KOPT-K1 (cell line): ENCODE measurements around the gene MRPL48.
"Not testable (repeated sequence)": the region's sequence is repeated elsewhere in the genome, so short reads cannot be mapped to it uniquely, and the experiment has no call there.

Source experiments
- H3K27ac ChIP-seq: fragments of 200-600 bp; sonication (generic); 2 replicates; pipeline ENCODE4 v1.5.1; 2016; ENCODE audit warnings: antibody characterized with exemption, mild to moderate bottlenecking, low read depth, low read length; ENCODE audit not compliant: poor library complexity, severe bottlenecking
- H3K36me3 ChIP-seq: fragments of 200-600 bp; sonication (generic); 2 replicates; pipeline ENCODE4 v1.5.1; 2017; ENCODE audit warnings: antibody characterized with exemption, mild to moderate bottlenecking, low read length, moderate library complexity; ENCODE audit not compliant: insufficient read depth
- H3K9me3 ChIP-seq: fragments of 200-600 bp; sonication (generic); 2 replicates; pipeline ENCODE4 v1.5.1; 2017; ENCODE audit warnings: antibody characterized with exemption, low read length, mild to moderate bottlenecking; ENCODE audit not compliant: insufficient read depth, poor library complexity, severe bottlenecking

Gene MRPL48

DNA sequence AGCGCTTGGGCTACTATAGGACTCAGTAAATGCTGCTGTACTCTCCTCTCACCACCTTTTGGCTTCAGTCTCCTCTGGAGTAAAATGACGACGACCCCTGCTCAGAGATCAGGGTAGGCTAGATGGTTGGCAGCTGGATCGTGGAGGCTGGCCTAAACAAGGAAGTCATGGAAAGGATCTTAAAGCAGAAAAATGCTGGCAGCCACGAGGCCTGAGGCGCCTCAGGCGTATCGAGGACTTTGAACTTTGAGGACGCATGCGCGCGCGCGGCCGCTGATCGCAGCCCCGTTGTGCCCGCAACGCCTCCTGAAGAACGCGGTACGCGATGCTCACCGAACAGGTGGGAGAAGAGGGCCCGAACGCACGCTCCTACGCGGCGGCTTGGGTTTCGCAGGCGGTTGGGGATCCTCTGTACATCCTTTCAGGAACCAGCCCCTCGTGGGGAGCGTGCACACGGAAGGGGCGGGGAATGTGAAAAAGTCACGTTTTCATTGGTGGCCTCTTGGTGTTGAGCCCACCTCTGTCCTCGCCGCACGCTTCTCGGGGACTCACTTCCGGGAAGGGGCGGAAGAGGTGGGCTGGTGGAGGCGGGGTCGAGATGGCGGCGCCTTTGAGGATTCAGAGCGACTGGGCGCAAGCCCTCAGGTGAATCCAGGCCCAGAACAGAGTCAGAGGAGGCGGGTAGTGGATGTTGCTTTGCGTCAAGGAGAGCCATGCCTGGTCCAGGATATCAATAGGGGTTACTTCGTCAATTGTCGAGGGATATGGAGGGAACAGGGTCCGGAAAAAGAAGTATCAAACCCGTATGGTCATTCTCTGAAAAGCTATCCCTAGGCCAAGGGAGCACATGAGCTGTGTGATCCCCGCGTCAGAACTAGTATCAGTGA is 89.0 kb downstream of the MRPL48 start, which contains the start of the genes COA4 and PAAF1:
COA4 (minus strand) TSS at position 423 of the 887 bp plus-strand sequence. CDS start 3,468 bp downstream, outside the sequence.
PAAF1 (plus strand) TSS at position 576 of the 887 bp plus-strand sequence; CDS start at position 599, 23 bp downstream.
- Histone ChIP-seq H3K27ac (peak within 1 kb of the TSS; percentile 76), H3K36me3 (peaks cover 37% of the 10 kb centered on the region), H3K9me3 (no peaks in the 10 kb centered on the region)

DNA sequence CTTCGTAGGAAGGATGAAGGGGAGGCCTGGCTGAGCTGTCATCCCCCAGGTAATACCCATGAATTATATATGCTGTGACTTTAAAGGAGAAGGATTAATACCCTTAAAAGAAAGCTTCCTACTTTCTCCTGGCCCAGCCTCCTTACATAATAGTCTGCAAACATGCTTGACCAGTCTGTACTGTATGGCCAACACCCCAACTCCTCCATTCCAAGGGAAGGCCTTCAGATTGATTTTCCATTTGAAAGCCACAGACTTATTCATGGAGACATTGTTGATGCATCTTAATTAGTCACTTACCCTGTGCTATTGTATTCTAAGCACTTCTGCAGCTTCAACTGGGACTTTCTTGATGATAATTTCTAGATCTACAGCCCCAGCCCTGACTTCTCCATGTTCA is 91.1 kb downstream of the MRPL48 start:
- H3K9me3 ChIP-seq, result no peaks in the 10 kb centered on the region
- no peak overlapping the region for H3K27ac ChIP-seq
- H3K36me3 ChIP-seq, result peaks cover 22% of the 10 kb centered on the region

DNA sequence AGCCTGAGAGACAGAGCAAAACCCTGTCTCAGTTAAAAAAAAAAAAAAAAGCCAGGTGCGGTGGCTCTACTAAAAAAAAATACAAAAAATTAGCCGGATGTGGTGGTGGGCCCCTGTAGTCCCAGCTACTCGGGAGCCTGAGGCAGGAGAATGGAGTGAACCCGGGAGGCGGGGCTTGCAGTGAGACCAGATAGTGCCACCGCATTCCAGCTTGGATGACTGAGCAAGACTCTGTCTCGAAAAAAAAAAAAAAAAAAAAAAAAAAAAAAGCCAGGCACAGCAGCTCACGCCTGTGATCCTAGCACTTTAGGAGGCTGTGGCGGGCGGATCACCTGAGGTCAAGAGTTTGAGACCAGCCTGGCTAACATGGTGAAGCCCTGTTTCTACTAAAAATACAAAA is 92.8 kb downstream of the MRPL48 start:
- not testable (repeated sequence) for H3K36me3 ChIP-seq, H3K9me3 ChIP-seq, H3K27ac ChIP-seq

DNA sequence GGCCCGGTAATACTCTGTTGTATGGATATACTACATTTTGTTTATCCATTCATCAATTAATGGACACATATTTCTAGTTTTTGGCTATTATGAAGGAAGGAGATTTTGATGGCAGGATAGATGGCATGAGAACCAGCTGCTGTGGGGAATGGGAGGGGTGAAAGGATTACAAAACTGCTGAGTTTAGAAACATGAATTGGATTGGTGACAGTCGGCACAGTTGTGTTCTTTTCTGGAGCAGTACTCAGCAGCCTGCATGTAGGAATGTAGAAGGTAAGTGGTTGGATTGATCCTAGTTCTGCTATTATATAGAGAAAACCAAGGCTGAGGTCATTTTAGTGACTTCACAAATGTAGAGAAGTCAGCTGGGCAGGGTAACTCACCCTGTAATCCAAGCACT is 96.2 kb downstream of the MRPL48 start:
- H3K9me3 ChIP-seq, result no peaks in the 10 kb centered on the region
- H3K36me3 ChIP-seq, result peaks cover 22% of the 10 kb centered on the region
- no peak overlapping the region for H3K27ac ChIP-seq

DNA sequence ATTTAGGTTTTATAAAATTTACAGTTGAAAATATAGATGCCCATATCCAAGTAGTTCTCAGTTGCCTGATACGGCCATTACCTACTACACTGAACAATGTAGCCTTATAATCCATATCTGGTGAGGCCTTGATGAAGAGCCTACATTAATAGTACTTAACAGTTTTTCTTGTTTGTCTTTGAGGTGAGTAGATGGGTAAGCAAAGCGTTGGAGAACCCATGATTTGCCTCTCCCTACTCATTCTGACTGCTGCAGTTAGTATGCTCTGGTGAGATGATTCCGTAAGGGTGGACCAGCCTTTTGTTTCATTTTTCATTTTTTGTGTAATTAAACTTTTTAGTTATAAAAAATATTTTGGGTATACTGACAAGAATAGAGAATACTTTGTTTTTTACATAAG is 100.6 kb downstream of the MRPL48 start:
- peaks cover 47% of the 10 kb centered on the region for H3K36me3 ChIP-seq

DNA sequence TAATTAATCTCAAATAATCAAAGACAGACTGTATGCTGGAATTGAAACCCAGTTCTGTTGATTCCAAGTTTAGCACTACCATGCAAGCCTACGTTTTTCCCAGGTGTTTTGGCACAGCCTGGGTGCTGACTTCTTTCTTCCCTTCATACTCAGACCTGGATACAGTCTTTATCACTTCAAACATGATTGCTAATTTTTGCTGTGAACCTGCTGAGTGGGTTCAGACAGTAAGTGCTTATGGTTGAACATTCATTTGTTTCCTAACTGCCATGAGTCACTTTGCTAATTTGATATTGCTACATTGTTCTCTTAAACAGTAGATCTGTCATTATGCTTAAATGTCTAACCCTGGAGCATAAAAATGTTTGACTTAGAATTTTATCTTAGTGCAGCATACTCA is 101.3 kb downstream of the MRPL48 start:
- Histone ChIP-seq H3K36me3 (peaks cover 42% of the 10 kb centered on the region), H3K27ac (no peak overlapping the region), H3K9me3 (no peaks in the 10 kb centered on the region)

More for the DNA sequence above, 100.6 kb downstream of the MRPL48 start:
- Histone ChIP-seq H3K27ac (no peak overlapping the region), H3K9me3 (no peaks in the 10 kb centered on the region)

DNA sequence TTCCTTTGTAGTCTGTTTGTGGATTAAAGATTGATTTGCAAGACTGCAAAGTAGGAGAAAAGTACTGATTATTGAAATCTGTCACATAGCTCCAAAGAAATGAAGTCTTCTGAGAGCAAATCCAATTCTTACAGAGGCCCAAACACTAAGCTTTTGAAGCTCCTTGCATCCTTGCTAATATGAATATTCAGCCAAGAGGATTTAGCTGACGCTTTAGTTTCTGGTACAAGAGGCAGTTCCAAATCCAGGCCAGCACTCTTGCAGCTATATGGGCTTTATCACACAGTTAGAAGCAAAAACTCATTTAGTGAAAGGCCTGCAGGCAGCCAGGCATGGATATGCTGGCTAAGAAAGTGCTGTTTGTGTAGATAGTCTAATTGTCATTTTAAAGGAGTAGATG is 101.9 kb downstream of the MRPL48 start:
- Histone ChIP-seq H3K9me3 (no peaks in the 10 kb centered on the region), H3K36me3 (peaks cover 44% of the 10 kb centered on the region), H3K27ac (no peak overlapping the region)

DNA sequence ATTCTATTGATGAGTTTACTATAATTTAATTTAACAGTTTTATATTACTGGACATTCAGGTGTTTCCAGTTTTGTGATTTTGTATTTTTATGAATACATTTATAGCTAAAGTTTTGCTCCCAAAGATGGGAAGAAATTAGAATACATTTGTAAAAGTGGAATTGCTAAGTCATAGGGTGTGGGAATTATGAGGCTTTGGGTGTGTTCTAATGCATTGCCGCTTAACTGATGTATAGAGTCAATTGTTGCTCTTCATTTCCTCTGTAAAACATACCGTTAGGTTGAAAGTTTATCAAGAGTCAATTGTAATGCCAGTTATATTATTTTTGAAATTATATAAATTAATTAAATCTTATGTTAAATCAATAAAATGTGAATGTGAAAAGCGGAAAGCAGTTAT is 105.4 kb downstream of the MRPL48 start:
- no peak overlapping the region for H3K27ac ChIP-seq
- no peaks in the 10 kb centered on the region for H3K9me3 ChIP-seq
- H3K36me3 ChIP-seq, result peaks cover 34% of the 10 kb centered on the region

DNA sequence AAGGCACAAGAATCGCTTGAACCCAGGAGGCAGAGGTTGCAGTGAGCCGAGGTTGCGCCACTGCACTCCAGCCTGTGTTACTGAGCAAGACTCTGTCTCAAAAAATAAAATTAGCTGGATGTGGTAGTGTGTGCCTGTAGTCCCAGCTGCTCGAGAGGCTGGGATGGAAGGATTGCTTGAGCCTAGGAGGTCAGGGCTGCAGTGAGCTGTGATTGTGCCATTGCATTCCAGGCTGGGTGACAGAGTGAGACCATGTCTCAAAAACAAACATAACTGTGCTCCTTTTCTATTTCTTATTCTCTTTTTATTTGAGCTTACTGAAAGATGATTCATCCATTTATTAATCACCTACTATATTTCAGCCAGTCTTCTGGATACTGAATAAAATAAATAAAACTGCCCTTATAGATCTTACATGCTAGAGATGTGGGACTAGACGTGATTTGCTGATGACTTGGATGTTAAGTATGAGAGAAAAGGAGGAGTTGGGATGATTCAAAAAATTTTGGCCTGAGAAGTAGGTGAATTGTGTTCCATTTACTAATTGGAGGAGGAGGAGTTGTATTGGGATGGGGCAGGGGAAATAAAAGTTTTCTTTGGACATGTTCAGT is 107.2 kb downstream of the MRPL48 start:
- no peak overlapping the region for H3K27ac ChIP-seq
- H3K36me3 ChIP-seq, result peaks cover 29% of the 10 kb centered on the region

DNA sequence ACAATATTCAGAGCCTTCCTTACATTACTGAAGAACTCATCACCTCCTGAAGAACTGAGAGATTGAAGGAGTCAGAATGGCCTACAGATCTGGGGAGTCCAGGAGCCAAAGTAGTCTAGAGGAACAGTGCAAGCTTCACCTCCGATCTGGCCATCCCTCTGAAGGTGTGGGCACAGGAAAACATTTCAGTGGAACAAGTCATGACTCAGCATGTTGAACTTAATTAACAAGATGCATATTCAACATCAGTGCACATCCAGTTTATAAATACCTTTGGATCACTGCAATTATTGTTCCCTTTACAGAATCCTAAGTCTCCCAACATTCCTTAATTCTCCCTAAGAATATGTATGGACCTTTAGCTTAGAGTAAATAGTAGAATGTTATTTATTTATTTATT is 114.6 kb downstream of the MRPL48 start:
- Histone ChIP-seq H3K27ac (no peak overlapping the region), H3K9me3 (no peaks in the 10 kb centered on the region), H3K36me3 (peaks cover 31% of the 10 kb centered on the region)

More for the DNA sequence above, 107.2 kb downstream of the MRPL48 start:
- no peaks in the 10 kb centered on the region for H3K9me3 ChIP-seq

DNA sequence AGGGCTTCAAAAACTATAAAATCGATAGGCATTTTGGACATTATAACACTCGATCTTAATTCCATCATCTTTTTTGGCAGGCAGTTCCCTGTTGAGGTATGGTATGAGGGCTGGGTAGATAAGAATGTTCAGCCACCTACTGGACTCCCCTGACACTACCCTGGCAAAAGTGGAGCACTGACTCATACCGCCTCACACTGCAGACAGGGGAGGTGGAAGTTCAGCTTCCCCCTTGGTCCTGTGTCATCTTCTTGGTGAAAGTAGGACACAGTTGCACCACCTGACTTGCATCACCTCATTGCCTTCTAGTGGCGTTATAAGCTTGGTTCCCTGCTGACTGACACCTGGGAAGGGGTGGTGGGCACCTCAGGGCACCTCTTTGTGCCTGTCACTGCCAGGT is 119.5 kb downstream of the MRPL48 start:
- Histone ChIP-seq H3K27ac (no peak overlapping the region), H3K36me3 (peaks cover 37% of the 10 kb centered on the region), H3K9me3 (no peaks in the 10 kb centered on the region)

DNA sequence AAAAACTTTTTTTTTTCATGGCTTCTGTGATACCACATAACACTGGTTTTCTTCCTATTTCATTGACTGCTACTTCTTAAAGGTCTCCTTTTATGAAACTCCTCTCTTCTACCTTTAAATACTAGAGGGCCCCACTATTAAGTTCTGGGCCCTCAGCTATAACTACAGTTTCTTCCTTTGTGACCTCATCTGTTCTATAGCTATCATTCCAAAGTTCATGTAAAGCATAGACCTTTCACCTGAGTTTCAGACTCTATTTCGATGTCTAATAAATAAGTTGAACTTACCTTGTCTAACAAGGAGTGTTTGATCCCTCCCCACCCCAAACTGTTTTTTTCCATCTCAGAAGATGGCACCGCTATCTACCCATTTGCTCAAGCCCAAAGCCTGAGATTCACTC is 124.4 kb downstream of the MRPL48 start:
- H3K36me3 ChIP-seq, result peaks cover 66% of the 10 kb centered on the region
- no peak overlapping the region for H3K27ac ChIP-seq
- H3K9me3 ChIP-seq, result no peaks in the 10 kb centered on the region

DNA sequence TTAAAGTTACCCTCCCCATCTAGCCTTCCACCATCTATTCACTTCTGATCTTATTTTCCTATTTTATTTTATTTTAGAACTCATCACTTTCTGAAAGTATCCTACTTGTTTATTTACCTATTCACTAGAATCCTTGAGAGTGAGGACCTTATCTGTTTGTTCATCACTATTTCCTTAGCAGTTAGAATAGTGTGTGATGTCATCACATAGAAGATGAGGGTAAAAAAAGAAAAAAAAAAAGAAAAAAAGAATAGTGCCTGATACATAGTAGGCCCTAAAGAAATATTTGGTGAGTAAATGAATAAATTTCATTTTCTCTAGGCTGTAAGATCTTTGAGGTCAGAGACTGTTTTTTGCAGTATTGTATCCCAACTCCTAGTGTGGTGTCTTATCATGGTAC is 125.8 kb downstream of the MRPL48 start:
- Histone ChIP-seq H3K9me3 (no peaks in the 10 kb centered on the region), H3K27ac (no peak overlapping the region), H3K36me3 (peaks cover 70% of the 10 kb centered on the region)

DNA sequence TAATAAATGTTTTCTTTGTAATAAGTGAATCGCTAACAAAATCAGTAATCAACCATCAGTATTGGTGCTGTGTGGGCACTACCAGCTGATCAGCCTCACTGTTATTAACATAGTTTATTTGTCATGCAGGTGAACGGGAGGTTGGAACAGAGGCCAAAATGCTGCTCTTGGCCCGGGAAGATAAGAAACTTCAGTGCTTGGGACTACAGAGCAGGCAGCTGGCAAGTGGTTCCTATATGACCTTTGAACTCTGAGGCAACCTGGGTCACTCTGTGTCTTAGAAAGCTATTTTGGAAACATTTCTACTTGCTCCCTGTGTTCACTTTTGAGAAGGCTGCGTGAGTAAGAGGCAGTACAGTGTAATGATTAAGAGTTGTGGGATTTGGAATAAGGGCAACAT is 126.6 kb downstream of the MRPL48 start:
- Histone ChIP-seq H3K27ac (no peak overlapping the region), H3K36me3 (peaks cover 75% of the 10 kb centered on the region)

More for the DNA sequence above, 126.6 kb downstream of the MRPL48 start:
- H3K9me3 ChIP-seq, result no peaks in the 10 kb centered on the region
